ENCODE measurements around the gene ARHGAP25.

Gene ARHGAP25

DNA sequence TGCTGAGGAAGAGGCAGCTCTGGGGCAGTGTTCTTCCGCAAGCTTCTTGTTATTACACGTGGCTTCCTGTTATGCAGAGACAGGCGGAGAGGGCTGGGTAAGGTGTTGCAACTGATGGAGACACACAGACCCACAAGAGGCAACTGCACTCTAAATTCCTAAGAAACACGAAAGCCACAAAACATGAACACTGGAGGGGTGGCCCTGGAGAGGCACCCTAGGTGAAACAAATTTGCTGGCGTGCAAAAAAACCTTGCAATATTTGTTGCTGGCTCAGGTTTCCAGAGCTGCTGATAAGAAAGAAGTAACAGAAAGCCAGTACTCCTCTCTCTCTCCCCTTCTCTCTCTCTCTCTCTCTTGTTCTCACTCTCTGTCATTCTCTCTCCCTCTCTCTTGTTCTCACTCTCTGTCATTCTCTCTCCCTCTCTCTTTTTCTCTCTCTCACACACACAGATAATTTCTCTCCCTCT lies 31.8 kb downstream of the ARHGAP25 start:
- no peak for DNase-seq (ENCODE audit: low read depth, low spot score)

DNA sequence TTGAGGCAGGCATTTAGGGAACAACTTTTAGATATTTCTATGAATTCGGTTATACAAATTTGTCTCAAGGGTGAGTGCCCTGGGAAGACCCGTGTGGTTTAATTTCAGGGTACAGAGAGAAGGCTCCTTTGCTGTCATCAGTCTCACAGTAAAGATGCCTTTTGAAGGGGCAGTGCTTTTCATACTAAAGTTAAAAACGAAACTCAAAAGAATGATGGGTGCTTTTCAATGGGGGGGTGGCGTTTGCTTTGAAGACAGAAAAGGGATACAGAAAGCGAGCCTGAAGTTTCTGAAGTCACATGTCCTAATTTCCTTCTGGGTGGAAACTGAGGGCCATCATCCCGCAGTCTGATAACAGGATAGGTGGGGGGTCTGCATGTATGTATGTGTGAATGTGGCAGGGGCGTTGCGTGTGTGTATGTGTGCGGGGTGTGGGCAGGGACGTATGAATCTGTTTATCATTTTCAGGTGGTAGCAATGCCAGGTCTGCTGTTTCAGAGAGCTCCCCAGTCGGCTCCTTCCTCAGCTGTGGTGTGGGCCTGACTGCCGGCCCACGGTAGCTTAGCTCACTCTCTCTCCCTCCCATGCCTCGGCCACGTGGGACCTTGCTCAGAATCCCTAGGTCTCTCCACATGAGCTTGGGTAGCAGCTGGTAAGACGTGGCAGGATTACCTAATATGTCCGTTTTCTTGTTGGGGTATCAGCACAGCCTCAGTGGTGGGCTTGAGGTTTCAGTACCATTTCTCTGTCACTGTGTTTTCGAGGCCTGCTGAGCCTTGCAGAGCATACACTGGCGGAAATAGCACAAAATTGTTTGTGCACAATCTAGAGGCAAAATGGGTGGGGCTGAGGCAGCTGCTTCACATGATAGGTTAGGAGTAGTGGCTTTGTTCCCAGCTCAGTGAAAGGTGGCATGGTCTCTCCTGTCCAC lies 32.7 kb downstream of the ARHGAP25 start:
- no peak for DNase-seq (ENCODE audit: low read depth, low spot score)

DNA sequence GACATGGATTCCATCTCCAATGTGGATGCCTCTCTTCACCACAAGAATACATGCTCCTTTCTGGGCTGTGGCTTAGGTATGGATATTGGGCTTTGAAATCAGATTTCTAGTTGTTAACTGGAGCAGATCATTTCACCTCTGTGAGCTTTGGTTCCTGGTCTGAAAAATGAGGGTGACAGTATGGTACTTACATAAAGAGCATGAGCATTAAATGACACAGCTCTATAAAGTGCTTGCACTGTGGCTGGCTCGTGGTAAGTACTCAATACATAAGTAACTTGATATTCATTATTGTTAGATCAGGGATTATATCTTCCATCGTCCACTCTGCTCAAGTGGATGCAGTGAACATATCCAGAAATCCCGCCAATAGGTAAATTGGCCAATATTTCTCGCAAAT lies 33.4 kb downstream of the ARHGAP25 start:
- DNase-seq (ENCODE audit: low read depth, low spot score), result no peak

DNA sequence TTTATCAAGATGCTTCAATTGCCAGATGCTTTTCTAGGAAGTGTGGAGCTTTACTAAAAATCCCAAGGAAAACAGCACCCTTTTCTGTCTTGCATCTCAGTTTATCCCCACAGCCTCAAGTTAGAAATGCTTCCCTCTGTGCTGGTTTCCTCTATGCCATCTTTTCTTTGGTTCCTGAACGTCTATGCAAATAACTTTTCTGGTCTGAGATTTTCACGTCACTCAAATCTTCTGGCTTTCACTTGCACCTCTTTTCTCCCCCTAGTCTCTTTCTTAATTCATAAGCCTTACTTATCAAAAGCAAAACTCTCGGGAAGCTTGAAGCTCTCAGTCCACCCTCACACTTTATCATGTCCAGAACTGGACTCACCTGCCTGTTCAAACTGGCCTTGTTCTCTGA lies 33.9 kb downstream of the ARHGAP25 start:
- no peak for DNase-seq (ENCODE audit: low read depth, low spot score)

DNA sequence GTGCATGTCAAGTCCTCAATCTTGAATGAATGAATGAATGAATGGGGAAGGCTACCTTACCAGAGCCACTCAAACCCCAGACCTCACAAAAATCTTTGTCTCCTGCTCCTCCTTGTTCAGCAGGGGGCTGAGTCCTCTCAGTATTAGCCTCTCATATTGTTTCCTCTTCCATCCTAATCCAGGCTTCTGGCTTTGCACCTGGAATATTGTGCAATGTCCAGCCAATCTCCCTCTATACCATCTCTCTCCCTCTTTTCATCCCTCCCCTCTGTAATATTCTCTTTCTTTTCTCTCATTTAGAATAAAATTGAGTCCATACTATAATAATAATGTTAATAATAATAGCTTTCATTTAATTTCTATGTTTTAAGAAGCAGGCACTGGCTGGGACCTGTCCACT lies 34.3 kb downstream of the ARHGAP25 start:
- DNase-seq (ENCODE audit: low read depth, low spot score), result no peak

DNA sequence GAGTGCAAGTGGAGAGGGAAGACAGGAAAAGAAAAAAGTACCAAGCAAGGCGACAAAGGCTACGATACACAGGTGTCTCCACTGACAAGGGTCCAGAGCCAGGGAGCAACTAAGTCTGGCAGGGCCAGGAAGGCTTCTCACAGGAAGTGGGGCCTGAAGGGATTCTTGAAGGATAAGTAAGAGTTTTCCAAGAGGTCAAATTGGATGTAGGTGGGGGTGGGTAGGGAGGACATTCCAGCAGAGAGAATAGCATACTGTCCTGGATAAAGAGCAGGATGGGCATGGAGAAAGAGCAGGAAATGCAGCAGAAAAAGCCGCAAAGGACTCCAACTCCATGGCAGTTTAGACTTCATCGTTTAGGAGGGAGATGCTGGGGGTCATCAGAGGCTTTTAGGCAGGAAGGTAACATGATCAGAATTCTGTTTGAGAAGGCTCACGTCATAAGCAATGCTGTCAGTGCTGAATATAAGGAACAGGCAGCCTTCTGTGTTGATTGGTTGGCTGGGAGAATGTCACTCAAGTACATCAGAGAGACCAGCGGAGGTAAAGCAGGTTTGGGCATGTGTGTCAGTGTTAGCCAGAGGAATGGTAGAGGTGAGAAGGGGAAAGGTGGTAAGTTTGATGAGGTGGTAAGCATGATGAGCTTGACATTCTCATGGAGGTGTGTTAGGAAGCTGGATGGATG lies 35.1 kb downstream of the ARHGAP25 start:
- DNase-seq (ENCODE audit: low read depth, low spot score), result no peak

DNA sequence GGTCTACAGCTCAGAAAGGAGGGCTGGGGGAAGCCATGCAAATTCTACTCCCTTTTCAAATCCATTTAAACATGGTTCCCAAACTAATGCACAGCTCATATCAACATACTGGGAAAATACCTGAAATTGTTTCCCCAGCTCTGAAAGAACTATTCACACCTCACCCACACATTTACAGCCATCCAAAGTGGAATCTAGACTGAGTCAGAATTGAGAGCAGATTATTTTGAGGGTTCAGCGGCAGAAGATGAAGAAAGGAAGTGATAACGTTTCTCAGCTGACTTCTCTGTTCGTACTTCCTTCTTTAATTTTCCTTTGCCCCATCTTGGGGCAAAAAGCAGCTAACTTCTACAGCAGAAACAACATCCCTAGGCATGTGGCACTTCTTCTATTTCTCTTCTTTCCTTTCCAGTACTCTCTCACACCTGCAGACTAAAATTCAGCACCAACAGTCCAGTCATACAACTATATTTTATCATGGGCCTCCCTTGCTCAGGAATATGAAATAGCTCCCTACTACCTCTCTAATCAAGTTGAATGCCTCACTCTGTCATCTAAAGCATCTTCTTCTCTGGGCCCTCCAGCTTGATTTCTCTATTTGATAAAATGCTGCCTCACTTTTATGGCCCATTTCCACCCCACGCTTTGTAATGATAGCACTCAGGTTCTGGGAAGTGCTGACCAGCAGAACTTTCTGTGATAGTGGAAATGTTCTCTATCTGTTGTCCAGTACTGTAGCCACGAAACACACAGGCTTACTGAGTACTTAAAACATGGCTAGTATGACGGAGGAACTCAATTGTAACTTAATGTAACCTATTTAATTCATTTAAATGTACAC lies 35.9 kb downstream of the ARHGAP25 start:
- no peak for DNase-seq (ENCODE audit: low read depth, low spot score)

DNA sequence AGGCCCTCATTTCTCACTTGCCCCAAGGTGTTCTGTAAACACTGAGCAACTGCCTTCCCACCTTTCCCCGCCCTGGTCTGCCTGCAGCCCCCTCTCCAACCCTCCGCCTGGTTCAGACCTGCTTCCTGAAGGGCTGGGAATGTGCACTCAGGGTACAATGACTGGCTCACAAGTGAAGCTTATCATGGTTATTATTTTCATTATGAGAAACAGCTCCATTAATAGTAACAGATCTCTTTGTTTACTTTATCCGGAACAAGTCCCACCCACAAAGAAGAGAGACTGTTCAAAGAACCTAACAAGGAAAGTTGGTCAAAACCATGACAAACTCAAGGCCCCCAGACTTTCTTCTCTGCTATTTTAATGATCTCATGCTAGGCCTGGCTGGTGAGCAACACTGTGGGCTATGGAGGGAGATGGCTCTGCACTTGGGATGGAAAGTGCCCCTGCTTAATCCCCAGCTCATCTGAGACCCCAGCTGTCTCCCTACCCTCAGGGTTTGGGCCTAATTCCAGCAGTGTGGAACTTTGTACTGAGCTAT lies 36.7 kb downstream of the ARHGAP25 start:
- no peak for DNase-seq (ENCODE audit: low read depth, low spot score)

DNA sequence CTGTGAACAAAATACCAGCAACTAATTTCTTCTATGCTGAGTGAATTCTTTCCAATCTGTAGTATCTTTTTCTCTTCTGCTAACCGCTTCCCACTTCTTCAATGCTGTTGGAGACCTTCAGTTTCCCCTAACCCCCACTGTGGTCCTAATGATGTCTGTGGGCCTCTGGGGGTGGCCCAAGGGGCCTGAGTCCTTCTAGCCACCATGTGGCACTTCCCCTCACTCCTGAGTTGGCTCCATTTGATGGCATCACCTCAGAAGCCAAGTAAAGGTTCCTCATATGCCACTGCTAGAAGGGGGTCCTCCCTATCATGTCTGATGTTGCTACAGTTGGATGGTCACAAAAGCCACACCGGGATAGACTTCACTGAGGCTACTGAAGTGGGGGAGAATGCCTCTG lies 37.5 kb downstream of the ARHGAP25 start:
- DNase-seq (ENCODE audit: low read depth, low spot score), result no peak

DNA sequence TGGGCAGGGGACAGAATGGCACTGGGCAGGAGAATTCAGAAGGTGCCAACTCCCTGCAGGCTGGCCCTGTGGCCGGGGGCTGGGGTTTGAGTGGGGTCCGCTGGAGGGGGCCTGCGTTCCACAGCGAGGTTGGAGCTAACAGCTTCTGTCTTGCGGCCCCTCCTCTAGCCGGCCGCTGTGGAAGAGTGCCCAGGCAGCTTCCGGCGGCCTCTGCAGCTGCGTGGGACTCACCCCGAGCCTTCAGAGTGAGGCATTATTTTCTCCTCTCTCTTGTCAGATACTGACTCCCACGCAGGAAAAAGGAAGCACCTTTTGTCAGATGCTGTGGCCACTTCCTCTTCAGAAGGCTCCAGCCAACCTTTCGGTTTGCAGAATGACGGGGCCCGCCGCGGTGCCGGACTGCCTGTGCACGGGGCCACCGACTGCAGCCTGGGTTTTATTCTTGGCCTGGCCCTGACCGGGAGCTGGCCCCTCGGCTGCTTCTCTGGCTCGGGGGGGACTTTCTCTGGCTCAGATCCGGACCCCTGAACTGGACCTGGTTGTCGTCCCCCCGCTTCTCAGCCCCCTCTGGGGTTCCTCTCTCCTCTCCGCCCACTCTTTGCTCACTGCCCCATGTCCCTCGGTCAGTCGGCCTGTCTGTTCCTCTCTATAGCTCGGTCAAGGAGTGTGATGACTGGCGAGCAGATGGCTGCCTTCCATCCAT lies 40.1 kb downstream of the ARHGAP25 start:
- DNase-seq (ENCODE audit: low read depth, low spot score), result no peak

DNA sequence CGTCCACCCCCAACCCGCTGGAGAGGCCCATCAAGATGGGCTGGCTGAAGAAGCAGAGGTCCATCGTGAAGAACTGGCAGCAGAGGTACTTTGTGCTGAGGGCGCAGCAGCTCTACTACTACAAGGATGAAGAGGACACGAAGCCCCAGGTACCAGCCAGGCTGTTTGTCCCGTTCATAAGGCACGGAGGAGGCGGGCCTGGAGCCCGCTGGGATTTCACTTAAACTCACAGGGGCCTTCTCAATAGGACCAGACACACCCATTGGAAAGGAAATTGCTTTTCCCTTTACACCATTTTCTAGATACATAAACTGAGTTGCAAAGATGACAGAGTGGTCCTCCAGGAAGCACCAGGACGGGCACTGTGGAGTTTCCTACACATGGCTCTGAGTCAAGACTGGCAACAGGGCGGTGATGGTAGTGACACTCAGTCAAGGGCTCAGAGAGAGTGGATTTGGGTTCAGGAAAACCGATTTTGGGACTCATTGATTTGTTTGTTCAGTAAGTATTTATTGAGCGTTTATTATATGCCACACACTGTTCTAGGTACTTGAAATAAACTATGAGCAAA lies 40.7 kb downstream of the ARHGAP25 start:
- DNase-seq (ENCODE audit: low read depth, low spot score), result no peak

DNA sequence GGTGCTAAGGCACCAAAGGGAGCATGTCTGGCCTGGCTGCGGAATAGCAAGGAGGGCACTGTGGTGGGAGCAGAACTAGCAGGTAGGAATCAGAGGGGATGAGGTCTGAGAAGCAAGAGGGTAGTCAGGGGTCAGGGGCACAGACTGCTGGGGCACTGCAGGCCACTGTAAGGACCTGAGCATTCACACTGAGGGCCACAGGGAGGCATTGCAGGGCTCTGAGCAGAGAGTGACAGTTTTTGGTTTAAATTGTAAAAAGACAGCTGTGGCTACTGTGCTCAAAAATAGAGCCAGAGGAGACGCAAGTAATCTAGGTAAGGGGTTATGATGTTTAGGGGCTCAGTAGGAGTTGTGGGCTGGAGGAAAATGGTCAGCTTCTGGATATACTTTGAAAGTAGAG lies 41.5 kb downstream of the ARHGAP25 start:
- no peak for DNase-seq (ENCODE audit: low read depth, low spot score)

DNA sequence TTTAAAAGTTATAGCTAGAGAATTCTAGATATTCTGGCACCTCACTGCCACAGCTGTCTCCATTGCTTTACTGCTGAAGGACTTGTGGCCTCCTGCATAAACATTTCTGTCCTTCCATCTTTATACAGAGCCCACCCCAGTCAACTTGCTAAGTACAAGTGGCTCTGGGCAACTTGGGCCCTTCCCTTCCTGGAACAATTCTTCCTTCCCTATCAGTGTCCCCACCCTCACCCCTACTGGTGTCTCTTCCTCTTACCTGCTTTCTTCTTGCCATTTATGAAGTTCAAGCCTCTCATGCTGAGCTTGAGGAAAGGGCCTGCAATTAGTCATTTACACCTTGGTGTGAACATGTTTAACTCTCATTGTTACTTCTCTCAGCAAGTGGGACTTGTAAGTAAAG lies 45.0 kb downstream of the ARHGAP25 start:
- no peak for DNase-seq (ENCODE audit: low read depth, low spot score)

DNA sequence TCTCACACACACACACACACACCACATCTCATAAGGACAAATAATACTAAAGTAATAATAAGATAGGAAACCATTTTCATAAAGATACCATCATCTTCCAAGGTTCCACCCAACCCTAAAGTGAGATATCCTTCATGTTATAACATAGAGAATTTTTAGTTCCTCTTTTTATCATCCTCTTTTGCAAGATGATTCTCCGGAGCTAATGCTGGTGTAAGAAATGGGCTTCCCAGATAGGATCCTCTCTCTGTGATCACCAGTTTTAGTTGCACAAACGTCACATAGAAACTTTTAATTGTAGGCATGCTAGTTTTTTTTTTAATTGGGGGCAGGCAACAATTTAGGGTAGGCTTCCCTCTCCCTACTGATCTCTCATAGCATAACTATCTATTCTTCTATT lies 49.6 kb downstream of the ARHGAP25 start:
- no peak for DNase-seq (ENCODE audit: low read depth, low spot score)

DNA sequence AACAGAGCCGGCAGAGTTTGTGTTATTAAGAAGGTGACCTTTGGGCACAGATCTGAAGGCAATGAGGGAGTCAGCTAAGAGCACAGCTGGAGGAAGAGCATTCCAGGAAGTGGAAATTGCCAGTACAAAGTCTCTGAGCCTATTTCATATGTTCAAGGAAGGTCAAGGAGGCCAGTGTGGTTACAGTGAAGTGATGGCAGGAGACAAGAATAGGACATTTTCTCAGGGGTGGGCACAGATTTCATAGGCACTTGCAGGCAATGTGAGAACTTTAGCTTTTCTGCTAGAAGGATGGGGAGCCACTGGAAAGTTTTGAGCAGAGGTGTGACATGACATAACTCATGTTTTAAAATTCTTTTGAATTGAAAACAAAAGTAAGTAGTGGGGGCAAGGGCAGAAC lies 50.3 kb downstream of the ARHGAP25 start:
- no peak for DNase-seq (ENCODE audit: low read depth, low spot score)

DNA sequence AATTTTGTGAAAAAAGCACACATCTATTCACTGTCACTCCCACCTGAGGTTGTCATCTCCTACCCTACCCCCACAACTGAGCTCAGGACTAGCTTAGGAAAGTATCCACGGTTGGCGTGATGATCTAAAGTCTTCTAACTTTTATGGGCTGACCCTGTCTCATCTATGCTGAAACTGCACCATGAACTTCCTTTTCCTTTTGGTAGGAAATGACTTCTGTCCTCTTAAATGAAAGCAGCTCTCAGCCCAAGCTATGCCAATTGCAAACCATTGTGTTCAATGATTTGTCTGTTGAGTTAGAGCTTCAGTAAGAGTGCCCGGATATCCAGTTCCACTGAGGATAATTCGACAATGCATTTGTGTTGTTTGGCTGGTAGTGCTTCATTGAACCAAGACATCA lies 52.7 kb downstream of the ARHGAP25 start:
- no peak for DNase-seq (ENCODE audit: low read depth, low spot score)

DNA sequence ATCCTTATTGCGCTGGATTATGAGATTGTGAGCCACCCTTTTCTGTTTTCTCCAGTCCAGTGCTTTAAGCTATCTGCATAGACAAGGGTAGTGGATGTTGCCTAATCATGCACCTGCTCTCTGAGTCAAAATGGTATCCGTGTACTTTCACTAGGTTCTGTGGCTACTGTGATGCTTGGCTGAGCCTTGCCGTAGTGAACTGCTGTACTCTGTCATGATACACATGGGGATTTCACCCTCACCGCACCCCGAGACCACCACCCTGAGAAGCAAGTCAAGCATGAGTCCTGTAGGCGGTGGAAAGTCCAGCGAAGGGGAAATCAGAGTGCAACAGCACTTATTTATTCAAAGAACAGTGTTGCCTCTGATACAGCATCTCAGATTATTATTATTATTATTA lies 55.0 kb downstream of the ARHGAP25 start:
- DNase-seq (ENCODE audit: low read depth, low spot score), result no peak

DNA sequence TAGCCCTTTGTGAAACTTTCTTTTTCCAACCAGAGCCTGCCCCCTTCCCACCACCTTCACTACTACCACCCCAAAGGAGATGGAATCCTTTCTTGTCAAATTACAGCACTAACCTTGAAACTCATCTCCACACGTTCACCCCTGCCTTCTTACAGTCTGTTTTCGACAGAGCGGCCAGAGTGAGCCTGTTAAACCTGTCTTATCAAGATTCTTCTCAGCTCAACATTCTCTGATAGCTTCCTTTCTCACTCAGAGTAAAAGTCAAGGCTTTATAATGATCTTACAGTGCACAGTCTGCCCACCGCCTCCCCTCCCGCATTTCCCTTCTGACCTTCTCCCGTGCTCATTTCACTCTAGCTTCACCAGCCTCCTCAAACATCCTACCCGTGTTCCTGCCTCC lies 56.0 kb downstream of the ARHGAP25 start:
- no peak for DNase-seq (ENCODE audit: low read depth, low spot score)

DNA sequence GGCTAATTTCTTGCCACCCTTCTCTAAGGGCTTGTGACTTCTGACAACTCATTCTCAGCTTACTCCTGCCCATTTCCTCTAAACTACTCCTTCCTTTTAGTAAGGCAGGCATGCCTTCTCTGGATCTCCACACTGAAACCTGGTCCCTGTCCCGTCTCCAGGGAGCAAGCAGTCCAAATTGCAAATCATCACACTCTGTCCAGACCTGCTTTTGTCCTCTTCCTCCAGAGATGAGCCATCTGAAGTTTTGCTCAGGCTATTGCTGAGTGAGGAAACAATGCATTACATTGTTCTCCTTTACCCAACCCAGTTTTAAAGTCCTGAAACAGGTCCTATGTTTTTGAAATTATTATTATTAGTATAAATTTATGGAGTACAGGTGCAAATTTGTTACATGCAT lies 57.3 kb downstream of the ARHGAP25 start:
- DNase-seq (ENCODE audit: low read depth, low spot score), result no peak

DNA sequence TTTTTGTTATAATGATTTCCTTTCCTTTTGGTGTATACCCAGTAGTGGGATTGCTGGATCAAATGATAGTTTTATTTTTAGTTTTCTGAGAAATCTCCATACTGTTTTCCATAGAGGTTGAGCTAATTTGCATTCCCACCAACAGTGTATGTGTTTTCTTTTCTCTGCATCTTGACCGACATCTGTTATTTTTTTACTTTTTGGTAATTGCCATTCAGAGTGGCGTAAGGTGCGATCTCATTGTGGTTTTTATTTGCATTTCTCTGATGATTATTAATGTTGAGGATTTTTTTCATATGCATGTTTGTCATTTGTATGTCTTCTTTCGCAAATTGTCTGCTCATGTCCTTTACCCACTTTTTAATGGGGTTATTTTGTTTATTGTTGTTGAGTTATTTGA lies 58.1 kb downstream of the ARHGAP25 start:
- no peak for DNase-seq (ENCODE audit: low read depth, low spot score)
